H9 (cell line): Measurements from ENCODE around the gene MEF2C. TPM values are rescaled to one million over a fixed set of nuclear protein-coding genes. Genes with fewer than 3 reads are reported as not detected.

ENCODE experiments used
- DNase-seq: peaks from one replicate; pipeline ENCODE4 v3.0.0-alpha.2; 2017
- H2AFZ ChIP-seq: one replicate; pipeline ENCODE4 v1.6.1; 2013; ENCODE audit warnings: mild to moderate bottlenecking, low read length, control low read depth, moderate library complexity
- H2AK5ac ChIP-seq: 2 replicates; pipeline ENCODE4 v1.6.1; 2013; ENCODE audit warnings: low read length, control low read depth, mixed read lengths; ENCODE audit not compliant: insufficient read length
- H2BK120ac ChIP-seq: one replicate; pipeline ENCODE4 v1.6.1; 2013; ENCODE audit warnings: low read depth, mild to moderate bottlenecking, low read length, control low read depth, inconsistent platforms; ENCODE audit not compliant: poor library complexity, severe bottlenecking
- H2BK12ac ChIP-seq: 2 replicates; pipeline ENCODE4 v1.6.1; 2013; ENCODE audit warnings: low read length, control low read depth, mixed read lengths, low read depth; ENCODE audit not compliant: insufficient read length
- H2BK15ac ChIP-seq: 2 replicates; pipeline ENCODE4 v1.6.1; 2013; ENCODE audit warnings: low read depth, low read length, control low read depth
- H2BK20ac ChIP-seq: one replicate; pipeline ENCODE4 v1.6.1; 2013; ENCODE audit warnings: low read depth, mild to moderate bottlenecking, low read length, control low read depth, inconsistent platforms; ENCODE audit not compliant: poor library complexity, severe bottlenecking
- H2BK5ac ChIP-seq: 2 replicates; pipeline ENCODE4 v1.6.1; 2013; ENCODE audit warnings: low read length, control low read depth, mixed read lengths; ENCODE audit not compliant: insufficient read length
- H3K14ac ChIP-seq: 2 replicates; pipeline ENCODE4 v1.6.1; 2013; ENCODE audit warnings: low read length, control low read depth; ENCODE audit not compliant: insufficient read depth
- H3K18ac ChIP-seq: 2 replicates; pipeline ENCODE4 v1.6.1; 2013; ENCODE audit warnings: low read depth, mild to moderate bottlenecking, mixed read lengths, low read length, control low read depth; ENCODE audit not compliant: insufficient read length
- H3K23ac ChIP-seq: 2 replicates; pipeline ENCODE4 v1.6.1; 2013; ENCODE audit warnings: low read length, control low read depth, mixed read lengths, low read depth; ENCODE audit not compliant: insufficient read length
- H3K23me2 ChIP-seq: 2 replicates; pipeline ENCODE4 v1.6.1; 2013; ENCODE audit warnings: low read depth, mild to moderate bottlenecking, mixed read lengths, low read length, control low read depth; ENCODE audit not compliant: insufficient read length, poor library complexity, severe bottlenecking
- H3K27ac ChIP-seq: 2 replicates; pipeline ENCODE4 v1.5.1; 2013; ENCODE audit warnings: low read length, control low read depth, mixed read lengths, low read depth; ENCODE audit not compliant: insufficient read length
- H3K27me3 ChIP-seq: 2 replicates; pipeline ENCODE4 v1.6.1; 2013; ENCODE audit warnings: low read length, control low read depth, inconsistent platforms; ENCODE audit not compliant: insufficient read depth
- H3K4ac ChIP-seq: 2 replicates; pipeline ENCODE4 v1.6.1; 2013; ENCODE audit warnings: low read depth, mild to moderate bottlenecking, control low read depth, inconsistent platforms, low read length, moderate library complexity
- H3K4me1 ChIP-seq: 2 replicates; pipeline ENCODE4 v1.6.1; 2013; ENCODE audit warnings: low read length, control low read depth, inconsistent platforms; ENCODE audit not compliant: insufficient read depth
- H3K4me2 ChIP-seq: 2 replicates; pipeline ENCODE4 v1.6.1; 2013; ENCODE audit warnings: low read length, control low read depth, mixed read lengths; ENCODE audit not compliant: insufficient read length, insufficient read depth
- H3K56ac ChIP-seq: 2 replicates; pipeline ENCODE4 v1.6.1; 2013; ENCODE audit warnings: low read depth, mild to moderate bottlenecking, mixed read lengths, low read length, control low read depth; ENCODE audit not compliant: insufficient read length
- H3K79me1 ChIP-seq: 2 replicates; pipeline ENCODE4 v1.6.1; 2013; ENCODE audit warnings: low read depth, mild to moderate bottlenecking, moderate library complexity, low read length, control low read depth, inconsistent platforms; ENCODE audit not compliant: insufficient read depth, poor library complexity, severe bottlenecking
- H3K79me2 ChIP-seq: 2 replicates; pipeline ENCODE4 v1.6.1; 2013; ENCODE audit warnings: low read length, control low read depth, inconsistent platforms; ENCODE audit not compliant: insufficient read depth
- H3K9ac ChIP-seq: 2 replicates; pipeline ENCODE4 v1.6.1; 2013; ENCODE audit warnings: low read length, control low read depth, mixed read lengths; ENCODE audit not compliant: insufficient read length; ENCODE audit errors: extremely low read depth
- H3K9me3 ChIP-seq: one replicate; pipeline ENCODE4 v1.6.1; 2013; ENCODE audit warnings: low read depth, low read length, inconsistent platforms; ENCODE audit not compliant: control insufficient read depth
- H3T11ph ChIP-seq: one replicate; pipeline ENCODE4 v1.6.1; 2013; ENCODE audit warnings: mild to moderate bottlenecking, low read length, control low read depth, inconsistent platforms
- H4K20me1 ChIP-seq: one replicate; pipeline ENCODE4 v1.6.1; 2013; ENCODE audit not compliant: control insufficient read depth, insufficient read length, insufficient read depth
- H4K5ac ChIP-seq: 2 replicates; pipeline ENCODE4 v1.6.1; 2013; ENCODE audit warnings: low read depth, mild to moderate bottlenecking, mixed read lengths, low read length, control low read depth; ENCODE audit not compliant: insufficient read length
- H4K8ac ChIP-seq: replicated peaks from 2 replicates; pipeline ENCODE4 v1.6.1; 2013; ENCODE audit warnings: low read length, control low read depth, mixed read lengths, low read depth; ENCODE audit not compliant: insufficient read length
- H4K91ac ChIP-seq: 2 replicates; pipeline ENCODE4 v1.6.1; 2013; ENCODE audit warnings: low read depth, mild to moderate bottlenecking, moderate library complexity, mixed read lengths, low read length, control low read depth; ENCODE audit not compliant: insufficient read length
- H3K27ac Mint-ChIP-seq, 3 experiments: 2 replicates in 2 of 3; 3 replicates in 1 of 3; pipeline ENCODE4 v1.8.0; 2020 to 2021; ENCODE audit warnings: mixed read lengths in 3 of 3, mild to moderate bottlenecking in 1 of 3, moderate library complexity in 1 of 3
- H3K27me3 Mint-ChIP-seq: 2 replicates; pipeline ENCODE4 v1.8.0; 2021; ENCODE audit warnings: low read depth, mild to moderate bottlenecking, moderate library complexity, mixed read lengths
- H3K36me3 Mint-ChIP-seq, 3 experiments: 2 replicates in 2 of 3; 3 replicates in 1 of 3; pipeline ENCODE4 v1.8.0; 2020 to 2021; ENCODE audit warnings: low read depth in 3 of 3, mixed read lengths in 3 of 3; ENCODE audit not compliant: insufficient read depth in 1 of 3
- H3K4me1 Mint-ChIP-seq, 2 experiments: 2 replicates each; pipeline ENCODE4 v1.8.0; 2020; ENCODE audit warnings: mixed read lengths in 2 of 2
- H3K4me3 Mint-ChIP-seq, 2 experiments: 2 replicates in 1 of 2; 3 replicates in 1 of 2; pipeline ENCODE4 v1.8.0; 2020 to 2021; ENCODE audit warnings: mild to moderate bottlenecking in 2 of 2, mixed read lengths in 2 of 2, moderate library complexity in 1 of 2
- H3K9me3 Mint-ChIP-seq, 2 experiments: 2 replicates in 1 of 2; 3 replicates in 1 of 2; pipeline ENCODE4 v1.8.0; 2020; ENCODE audit warnings: mild to moderate bottlenecking in 2 of 2, mixed read lengths in 2 of 2, moderate library complexity in 1 of 2
- WGBS: extraction: QIAGEN DNeasy Blood & Tissue Kit; methylation state at CpG from one replicate; pipeline ENCODE4 v1.1.7; 2013; ENCODE audit warnings: missing lambda C conversion rate, low lambda C conversion rate, mixed read lengths; ENCODE audit not compliant: insufficient read length; ENCODE audit errors: extremely low coverage; 5-methylcytosine and 5-hydroxymethylcytosine counted together
- total RNA-seq: library from RNA; stranded (reverse); gene quantifications from 2 replicates; pipeline ENCODE4 v1.2.1, GENCODE V29; 2021
- TF ChIP-seq, protein P1 (sequence below): fragments of 200-600 bp; sonication (generic); conservative IDR thresholded peaks from 3 replicates; pipeline ENCODE4 v1.8.0; 2021; ENCODE audit warnings: antibody characterized with exemption, mild to moderate bottlenecking

Gene MEF2C
- total RNA-seq, 1 experiment from 2014 or later: 0.11 TPM

DNA sequence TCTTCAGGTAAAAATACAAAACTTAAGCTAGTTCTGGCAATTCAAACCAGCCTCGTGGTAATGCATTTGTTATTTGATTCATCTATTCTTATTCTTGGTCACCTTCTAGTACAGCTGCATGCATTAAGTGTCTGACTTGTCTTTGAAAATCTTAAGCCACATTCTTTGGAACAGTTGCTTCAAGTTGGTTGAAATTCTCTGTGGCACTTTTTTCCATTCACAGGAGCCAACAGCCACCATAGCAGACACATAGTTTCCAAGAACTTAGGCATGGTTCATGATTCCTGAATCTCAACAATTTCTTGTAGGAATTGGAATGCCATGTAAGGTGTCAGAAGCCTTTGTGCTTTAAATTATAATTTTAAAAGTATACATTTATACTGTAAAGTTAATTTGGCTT lies 47.4 kb upstream of the MEF2C start:
- no peak overlapping the region for H2BK120ac ChIP-seq
- no peak overlapping the region for H2AK5ac ChIP-seq
- H3K4me3 Mint-ChIP-seq: no peak overlapping the region
- H2BK5ac ChIP-seq: no peak overlapping the region
- H2BK15ac ChIP-seq: no peak overlapping the region
- no peak overlapping the region for H2BK20ac ChIP-seq
- H3K4me2 ChIP-seq: no peak overlapping the region
- no peaks in the 10 kb centered on the region for H4K20me1 ChIP-seq
- TF ChIP-seq, protein P1, sequence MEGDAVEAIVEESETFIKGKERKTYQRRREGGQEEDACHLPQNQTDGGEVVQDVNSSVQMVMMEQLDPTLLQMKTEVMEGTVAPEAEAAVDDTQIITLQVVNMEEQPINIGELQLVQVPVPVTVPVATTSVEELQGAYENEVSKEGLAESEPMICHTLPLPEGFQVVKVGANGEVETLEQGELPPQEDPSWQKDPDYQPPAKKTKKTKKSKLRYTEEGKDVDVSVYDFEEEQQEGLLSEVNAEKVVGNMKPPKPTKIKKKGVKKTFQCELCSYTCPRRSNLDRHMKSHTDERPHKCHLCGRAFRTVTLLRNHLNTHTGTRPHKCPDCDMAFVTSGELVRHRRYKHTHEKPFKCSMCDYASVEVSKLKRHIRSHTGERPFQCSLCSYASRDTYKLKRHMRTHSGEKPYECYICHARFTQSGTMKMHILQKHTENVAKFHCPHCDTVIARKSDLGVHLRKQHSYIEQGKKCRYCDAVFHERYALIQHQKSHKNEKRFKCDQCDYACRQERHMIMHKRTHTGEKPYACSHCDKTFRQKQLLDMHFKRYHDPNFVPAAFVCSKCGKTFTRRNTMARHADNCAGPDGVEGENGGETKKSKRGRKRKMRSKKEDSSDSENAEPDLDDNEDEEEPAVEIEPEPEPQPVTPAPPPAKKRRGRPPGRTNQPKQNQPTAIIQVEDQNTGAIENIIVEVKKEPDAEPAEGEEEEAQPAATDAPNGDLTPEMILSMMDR: no peak
- H2BK12ac ChIP-seq: no peak overlapping the region
- H3K14ac ChIP-seq: no peak overlapping the region
- H3K23me2 ChIP-seq: no peaks in the 10 kb centered on the region
- H4K8ac ChIP-seq: no peak overlapping the region
- H3K56ac ChIP-seq: no peak overlapping the region
- H3K27me3 Mint-ChIP-seq: no peaks in the 10 kb centered on the region
- no peak overlapping the region for H3K27ac ChIP-seq
- no CpG with 5 or more reads among the region's 1 CpG for WGBS
- no peak overlapping the region for H3K9ac ChIP-seq
- no peak overlapping the region for H4K5ac ChIP-seq
- no peaks in the 10 kb centered on the region for H3K9me3 Mint-ChIP-seq
- H3K79me1 ChIP-seq: no peaks in the 10 kb centered on the region
- no peak overlapping the region for H3K27ac Mint-ChIP-seq
- H2AFZ ChIP-seq: no peak overlapping the region
- H3K27me3 ChIP-seq: no peaks in the 10 kb centered on the region
- peaks cover 0 to 3% of the 10 kb centered on the region in 2 experiments; a peak in 2 of 4 replicates for H3K4me1 Mint-ChIP-seq
- no peaks in the 10 kb centered on the region for H3K4me1 ChIP-seq
- no peak overlapping the region for H4K91ac ChIP-seq
- H3K9me3 ChIP-seq: no peaks in the 10 kb centered on the region
- H3K18ac ChIP-seq: no peak overlapping the region
- H3K4ac ChIP-seq: no peak overlapping the region
- H3K23ac ChIP-seq: no peak overlapping the region
- no peak for DNase-seq
- no peaks in the 10 kb centered on the region for H3K36me3 Mint-ChIP-seq
- no peaks in the 10 kb centered on the region for H3K79me2 ChIP-seq
- H3T11ph ChIP-seq: no peak overlapping the region
